Measurements from ENCODE around the gene DUSP10. TPM values are rescaled to one million over a fixed set of nuclear protein-coding genes. Genes with fewer than 3 reads are reported as not detected.

The DUSP10 gene
- total RNA-seq, 1 experiment from 2014 or later = 2.0 TPM

DNA sequence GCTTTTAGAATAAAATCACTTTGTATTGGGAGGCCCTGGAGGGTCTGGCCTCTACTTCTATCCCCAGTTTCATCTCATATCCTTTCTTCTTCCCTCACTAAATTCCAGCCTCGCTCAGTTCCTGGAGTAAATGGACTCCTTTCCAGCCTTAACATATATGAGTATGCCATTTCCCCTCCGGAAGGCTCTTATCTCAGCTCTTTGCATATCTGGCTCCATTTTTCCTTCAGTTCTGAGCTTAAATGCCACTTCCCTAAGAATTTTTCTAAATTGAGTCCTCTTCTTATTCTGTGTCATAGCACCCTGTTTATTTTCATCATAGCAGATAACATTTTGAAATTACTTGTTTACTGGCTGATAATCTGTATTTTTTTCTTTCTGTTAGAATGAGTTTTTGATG, 20.2 kb upstream of the DUSP10 start:
- DNase-seq = no peak
- BruUV-seq (replicated peaks) = no TSS peak
- Histone ChIP-seq H3K36me3 (ENCODE audit: control insufficient read depth, insufficient read depth, low read length) (no peaks in the 10 kb centered on the region), H3K9me3 (no peaks in the 10 kb centered on the region), H3K27me3 (replicated peaks; ENCODE audit: control insufficient read depth, insufficient read depth, low read length) (no peaks in the 10 kb centered on the region), H3K4me1 (no peaks in the 10 kb centered on the region), H3K4me3 (ENCODE audit: low read depth, low read length) (no peak overlapping the region)
- Mint-ChIP-seq H3K9me3 (ENCODE audit: unreplicated experiment) (no peaks in the 10 kb centered on the region), H3K4me1 (ENCODE audit: low read depth, unreplicated experiment) (no peaks in the 10 kb centered on the region), H3K27me3 (ENCODE audit: insufficient read depth, unreplicated experiment) (peaks cover 18% of the 10 kb centered on the region), H3K36me3 (ENCODE audit: insufficient read depth, unreplicated experiment) (no peaks in the 10 kb centered on the region), H3K27ac (ENCODE audit: unreplicated experiment) (no peak overlapping the region), H3K4me3 (ENCODE audit: unreplicated experiment) (no peak overlapping the region)
- POLR2A ChIA-PET = no interaction called here
- CTCF ChIA-PET = no interaction called here
- intact Hi-C loops (cut with micrococcal nuclease; ENCODE audit: unreplicated experiment) = no loop called here
- TF ChIP-seq, protein P1, sequence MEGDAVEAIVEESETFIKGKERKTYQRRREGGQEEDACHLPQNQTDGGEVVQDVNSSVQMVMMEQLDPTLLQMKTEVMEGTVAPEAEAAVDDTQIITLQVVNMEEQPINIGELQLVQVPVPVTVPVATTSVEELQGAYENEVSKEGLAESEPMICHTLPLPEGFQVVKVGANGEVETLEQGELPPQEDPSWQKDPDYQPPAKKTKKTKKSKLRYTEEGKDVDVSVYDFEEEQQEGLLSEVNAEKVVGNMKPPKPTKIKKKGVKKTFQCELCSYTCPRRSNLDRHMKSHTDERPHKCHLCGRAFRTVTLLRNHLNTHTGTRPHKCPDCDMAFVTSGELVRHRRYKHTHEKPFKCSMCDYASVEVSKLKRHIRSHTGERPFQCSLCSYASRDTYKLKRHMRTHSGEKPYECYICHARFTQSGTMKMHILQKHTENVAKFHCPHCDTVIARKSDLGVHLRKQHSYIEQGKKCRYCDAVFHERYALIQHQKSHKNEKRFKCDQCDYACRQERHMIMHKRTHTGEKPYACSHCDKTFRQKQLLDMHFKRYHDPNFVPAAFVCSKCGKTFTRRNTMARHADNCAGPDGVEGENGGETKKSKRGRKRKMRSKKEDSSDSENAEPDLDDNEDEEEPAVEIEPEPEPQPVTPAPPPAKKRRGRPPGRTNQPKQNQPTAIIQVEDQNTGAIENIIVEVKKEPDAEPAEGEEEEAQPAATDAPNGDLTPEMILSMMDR (IDR thresholded peaks at IDR 0.05; ENCODE audit: insufficient read depth in 1 of 2, low read depth in 1 of 2, low read length in 1 of 2, severe bottlenecking in 1 of 2, unreplicated experiment in 1 of 2) = no peak

DNA sequence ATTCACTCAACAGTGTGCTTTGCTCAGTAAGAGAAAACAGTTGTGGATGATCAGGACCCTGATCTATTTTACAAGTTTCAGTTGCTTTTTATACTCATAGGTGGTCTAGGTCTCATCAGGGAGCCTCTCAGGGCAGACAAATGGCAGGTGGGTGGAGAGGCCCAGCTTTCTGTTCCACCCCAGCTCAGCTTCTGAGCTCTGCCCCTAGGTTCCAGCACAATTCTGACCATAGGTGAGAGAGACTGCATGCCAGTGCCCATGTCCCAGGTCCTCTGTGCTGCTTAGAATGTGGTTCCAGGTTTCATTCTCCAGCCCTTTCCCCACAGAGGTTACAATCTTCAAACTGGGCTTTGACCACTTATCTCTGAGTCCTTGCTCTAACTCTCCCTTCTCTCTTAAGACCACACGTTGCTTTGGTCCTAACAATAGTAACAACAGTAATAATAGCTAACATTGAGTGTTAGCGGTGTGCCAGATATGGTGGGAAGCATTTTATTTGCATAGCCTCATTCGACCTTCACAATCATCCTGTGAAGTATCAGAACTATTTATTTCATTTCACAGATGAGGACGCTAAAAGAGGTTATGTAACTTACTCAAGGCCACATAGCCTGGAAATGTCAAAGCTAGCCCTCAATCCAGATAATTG, 19.6 kb upstream of the DUSP10 start:
- no peaks in the 10 kb centered on the region for H3K36me3 ChIP-seq (ENCODE audit: control insufficient read depth, insufficient read depth, low read length)
- no peak overlapping the region for H3K27ac Mint-ChIP-seq (ENCODE audit: unreplicated experiment)
- DNase-seq = no peak
- CTCF ChIA-PET = no interaction called here
- H3K27me3 Mint-ChIP-seq (ENCODE audit: insufficient read depth, unreplicated experiment) = peaks cover 12% of the 10 kb centered on the region
- H3K9me3 Mint-ChIP-seq (ENCODE audit: unreplicated experiment) = no peaks in the 10 kb centered on the region
- intact Hi-C loops (cut with micrococcal nuclease; ENCODE audit: unreplicated experiment) = no loop called here
- H3K4me3 ChIP-seq (ENCODE audit: low read depth, low read length) = no peak overlapping the region
- BruUV-seq (replicated peaks) = no TSS peak
- no peaks in the 10 kb centered on the region for H3K9me3 ChIP-seq
- no peak overlapping the region for H3K4me3 Mint-ChIP-seq (ENCODE audit: unreplicated experiment)
- POLR2A ChIA-PET = no interaction called here
- H3K4me1 ChIP-seq = no peaks in the 10 kb centered on the region
- TF ChIP-seq, protein P1 (IDR thresholded peaks at IDR 0.05; ENCODE audit: insufficient read depth in 1 of 2, low read depth in 1 of 2, low read length in 1 of 2, severe bottlenecking in 1 of 2, unreplicated experiment in 1 of 2) = no peak
- H3K4me1 Mint-ChIP-seq (ENCODE audit: low read depth, unreplicated experiment) = no peaks in the 10 kb centered on the region
- no peaks in the 10 kb centered on the region for H3K27me3 ChIP-seq (replicated peaks; ENCODE audit: control insufficient read depth, insufficient read depth, low read length)
- H3K36me3 Mint-ChIP-seq (ENCODE audit: insufficient read depth, unreplicated experiment) = no peaks in the 10 kb centered on the region

DNA sequence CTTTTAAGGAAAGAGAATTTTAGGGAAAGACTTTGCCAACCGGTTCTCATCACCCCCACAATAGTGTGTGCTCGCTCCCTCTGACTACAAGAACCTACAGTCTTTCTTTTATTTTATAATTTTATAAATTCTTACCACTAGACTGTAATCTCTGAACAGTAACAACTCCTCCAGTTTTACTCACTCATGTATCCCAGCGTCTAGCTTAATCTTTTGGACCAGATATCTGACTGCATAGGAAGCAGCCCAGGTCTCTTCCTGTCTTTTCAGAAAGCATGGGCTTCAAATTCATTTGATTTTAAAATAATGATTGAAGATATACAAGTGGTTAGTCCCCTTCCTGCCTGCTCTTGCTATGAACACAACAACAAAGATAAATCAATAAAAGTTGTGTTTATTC, 19.0 kb upstream of the DUSP10 start:
- intact Hi-C loops (cut with micrococcal nuclease; ENCODE audit: unreplicated experiment) = no loop called here
- DNase-seq = no peak
- Mint-ChIP-seq H3K27me3 (ENCODE audit: insufficient read depth, unreplicated experiment) (peaks cover 16% of the 10 kb centered on the region), H3K36me3 (ENCODE audit: insufficient read depth, unreplicated experiment) (no peaks in the 10 kb centered on the region), H3K9me3 (ENCODE audit: unreplicated experiment) (no peaks in the 10 kb centered on the region), H3K4me3 (ENCODE audit: unreplicated experiment) (no peak overlapping the region), H3K4me1 (ENCODE audit: low read depth, unreplicated experiment) (no peaks in the 10 kb centered on the region), H3K27ac (ENCODE audit: unreplicated experiment) (no peak overlapping the region)
- POLR2A ChIA-PET = no interaction called here
- no TSS peak for BruUV-seq (replicated peaks)
- Histone ChIP-seq H3K4me1 (no peaks in the 10 kb centered on the region), H3K36me3 (ENCODE audit: control insufficient read depth, insufficient read depth, low read length) (no peaks in the 10 kb centered on the region), H3K27me3 (replicated peaks; ENCODE audit: control insufficient read depth, insufficient read depth, low read length) (no peaks in the 10 kb centered on the region), H3K4me3 (ENCODE audit: low read depth, low read length) (no peak overlapping the region), H3K9me3 (no peaks in the 10 kb centered on the region)
- TF ChIP-seq, protein P1 (IDR thresholded peaks at IDR 0.05; ENCODE audit: insufficient read depth in 1 of 2, low read depth in 1 of 2, low read length in 1 of 2, severe bottlenecking in 1 of 2, unreplicated experiment in 1 of 2) = no peak
- CTCF ChIA-PET = no interaction called here

All from Caco-2 (cell line).